Tibial nerve (tissue), 4 donors: ENCODE measurements around the gene TGFB1. TPM values are rescaled to one million over a fixed set of nuclear protein-coding genes. Genes with fewer than 3 reads are reported as not detected.
A peak's percentile ranks its signal among the peaks of the same experiment; 100 is the strongest.
"Not testable (repeated sequence)": the region's sequence is repeated elsewhere in the genome, so short reads cannot be mapped to it uniquely, and the experiment has no call there.

Experiments used
- DNase-seq, 2 donors: peaks; one replicate each; pipeline ENCODE4 v3.0.0-alpha.2; 2019; ENCODE audit warnings: low spot score in 2 of 2
- H3K27ac ChIP-seq, 4 donors: fragments of 200-600 bp; sonication (generic) in 3 of 4; one replicate each; pipeline ENCODE4 v1.5.1; 2017 to 2019; ENCODE audit warnings: mild to moderate bottlenecking in 1 of 4
- H3K27me3 ChIP-seq, 2 donors: fragments of 200-600 bp; sonication (generic) in 1 of 2; one replicate each; pipeline versions ENCODE4 v1.5.1 to v1.6.0; 2017 to 2019
- H3K36me3 ChIP-seq, 3 donors: fragments of 200-600 bp; sonication (generic); one replicate each; pipeline ENCODE4 v1.5.1; 2018 to 2019
- H3K4me1 ChIP-seq, 4 donors: fragments of 200-600 bp; sonication (generic) in 3 of 4; one replicate each; pipeline ENCODE4 v1.5.1; 2017 to 2019
- H3K4me3 ChIP-seq, 4 donors: fragments of 200-600 bp; sonication (generic) in 3 of 4; one replicate each; pipeline ENCODE4 v1.5.1; 2017 to 2019; ENCODE audit warnings: mild to moderate bottlenecking in 1 of 4, moderate library complexity in 1 of 4
- H3K9me3 ChIP-seq, 4 donors: fragments of 200-600 bp; sonication (generic) in 3 of 4; one replicate each; pipeline ENCODE4 v1.5.1; 2017 to 2019
- CTCF ChIP-seq, 5 experiments: fragments of 200-600 bp in 3 of 5; fragments of 450-650 bp in 2 of 5; sonication (generic) in 3 of 5; IDR thresholded peaks; one replicate each; pipeline ENCODE4 v1.5.1; 2016 to 2019; ENCODE audit warnings: antibody characterized with exemption in 5 of 5, mild to moderate bottlenecking in 3 of 5, moderate library complexity in 2 of 5
- EP300 ChIP-seq, 2 donors: sonication (generic); formaldehyde crosslinking; IDR thresholded peaks; one replicate each; pipeline ENCODE4 v1.6.1; 2017; ENCODE audit warnings: antibody characterized with exemption in 2 of 2, mild to moderate bottlenecking in 1 of 2
- POLR2A ChIP-seq, 2 donors: fragments of 450-650 bp; IDR thresholded peaks; one replicate each; pipeline ENCODE4 v1.6.1; 2017; ENCODE audit warnings: antibody characterized with exemption in 2 of 2, mild to moderate bottlenecking in 2 of 2, moderate library complexity in 2 of 2
- WGBS, 2 donors: methylation state at CpG; one replicate each; pipeline ENCODE4 v1.1.5; 2018; 5-methylcytosine and 5-hydroxymethylcytosine counted together
- total RNA-seq, 4 donors: library from RNA; depleted of rRNA; stranded (reverse); fragments of >200 nt; gene quantifications; one replicate each; pipeline ENCODE4 v1.1.0, GENCODE V29; 2016

The TGFB1 gene
- total RNA-seq, 4 donors from 2014 or later: 14.6 to 31.8 (median 23.9) TPM

- peaks cover 0 to 23% (median 0%) of the 10 kb centered on the region in 3 donors for H3K36me3 ChIP-seq
- no peaks in the 10 kb centered on the region for H3K9me3 ChIP-seq
- WGBS, 2 donors: 8 to 11% methylated on average over 22 of the region's 22 CpGs
- no peak for TF ChIP-seq CTCF (IDR thresholded peaks at IDR 0.05)
- TF ChIP-seq EP300 (IDR thresholded peaks at IDR 0.05): no peak
- TF ChIP-seq POLR2A (IDR thresholded peaks at IDR 0.05): no peak
- peaks cover 0 to 52% (median 3%) of the 10 kb centered on the region in 4 donors for H3K4me1 ChIP-seq
- H3K27me3 ChIP-seq: no peaks in the 10 kb centered on the region
- DNase-seq: no peak
- peak overlapping the region; percentile 25 to 94 (median 80) for H3K27ac ChIP-seq
- H3K4me3 ChIP-seq: peak overlapping the region; percentile 60 to 88 (median 76)
Observed at GRCh38 chr19:41350735-41351338, 2.9 kb downstream of the TGFB1 start.

- not testable (repeated sequence) for DNase-seq, H3K4me3 ChIP-seq, H3K9me3 ChIP-seq, H3K27me3 ChIP-seq, H3K27ac ChIP-seq
- Histone ChIP-seq H3K36me3 (peaks cover 0 to 57% (median 0%) of the 10 kb centered on the region in 3 donors), H3K4me1 (peaks cover 0 to 24% (median 3%) of the 10 kb centered on the region in 4 donors)
- 88 to 90% methylated on average over 9 of the region's 9 CpGs for WGBS, 2 donors
Observed at GRCh38 chr19:41346916-41347315, 6.8 kb downstream of the TGFB1 start.

- Histone ChIP-seq H3K27ac (no peak overlapping the region), H3K4me1 (no peaks in the 10 kb centered on the region), H3K27me3 (no peaks in the 10 kb centered on the region), H3K9me3 (no peaks in the 10 kb centered on the region), H3K4me3 (no peak overlapping the region), H3K36me3 (peaks cover 0 to 81% (median 0%) of the 10 kb centered on the region in 3 donors)
- DNase-seq: no peak
- 98 to 100% methylated on average over 2 of the region's 2 CpGs for WGBS, 2 donors
- TF ChIP-seq CTCF (IDR thresholded peaks at IDR 0.05): no peak
- no peak for TF ChIP-seq EP300 (IDR thresholded peaks at IDR 0.05)
- no peak for TF ChIP-seq POLR2A (IDR thresholded peaks at IDR 0.05)
Observed at GRCh38 chr19:41344162-41344561, 9.6 kb downstream of the TGFB1 start.

GRCh38 chr19:41341669-41342490, 11.8 kb downstream of the TGFB1 start:
- peaks cover 0 to 83% (median 0%) of the 10 kb centered on the region in 3 donors for H3K36me3 ChIP-seq
- no peaks in the 10 kb centered on the region for H3K27me3 ChIP-seq
- no peak for DNase-seq
- H3K9me3 ChIP-seq: no peaks in the 10 kb centered on the region
- H3K4me1 ChIP-seq: no peaks in the 10 kb centered on the region
- H3K4me3 ChIP-seq: no peak overlapping the region
- H3K27ac ChIP-seq: no peak overlapping the region
- WGBS, 2 donors: 85 to 87% methylated on average over 20 of the region's 20 CpGs
- TF ChIP-seq POLR2A (IDR thresholded peaks at IDR 0.05) (no peak), CTCF (IDR thresholded peaks at IDR 0.05) (no peak), EP300 (IDR thresholded peaks at IDR 0.05) (no peak)

GRCh38 chr19:41339936-41340335, 13.8 kb downstream of the TGFB1 start:
- WGBS, 2 donors: 91 to 94% methylated on average over 5 of the region's 5 CpGs
- Histone ChIP-seq H3K27me3 (no peaks in the 10 kb centered on the region), H3K36me3 (peaks cover 0 to 75% (median 0%) of the 10 kb centered on the region in 3 donors)

More at GRCh38 chr19:41339936-41340335, 13.8 kb downstream of the TGFB1 start:
- TF ChIP-seq CTCF (IDR thresholded peaks at IDR 0.05) (no peak), EP300 (IDR thresholded peaks at IDR 0.05) (no peak), POLR2A (IDR thresholded peaks at IDR 0.05) (no peak)
- Histone ChIP-seq H3K4me3 (no peak overlapping the region), H3K9me3 (no peaks in the 10 kb centered on the region), H3K27ac (no peak overlapping the region), H3K4me1 (peaks cover 0 to 3% (median 0%) of the 10 kb centered on the region in 4 donors)
- DNase-seq: no peak
